ENCODE data around the gene CTTNBP2NL.
"Not testable (repeated sequence)": the region's sequence is repeated elsewhere in the genome, so short reads cannot be mapped to it uniquely, and the experiment has no call there.

CTTNBP2NL gene

DNA sequence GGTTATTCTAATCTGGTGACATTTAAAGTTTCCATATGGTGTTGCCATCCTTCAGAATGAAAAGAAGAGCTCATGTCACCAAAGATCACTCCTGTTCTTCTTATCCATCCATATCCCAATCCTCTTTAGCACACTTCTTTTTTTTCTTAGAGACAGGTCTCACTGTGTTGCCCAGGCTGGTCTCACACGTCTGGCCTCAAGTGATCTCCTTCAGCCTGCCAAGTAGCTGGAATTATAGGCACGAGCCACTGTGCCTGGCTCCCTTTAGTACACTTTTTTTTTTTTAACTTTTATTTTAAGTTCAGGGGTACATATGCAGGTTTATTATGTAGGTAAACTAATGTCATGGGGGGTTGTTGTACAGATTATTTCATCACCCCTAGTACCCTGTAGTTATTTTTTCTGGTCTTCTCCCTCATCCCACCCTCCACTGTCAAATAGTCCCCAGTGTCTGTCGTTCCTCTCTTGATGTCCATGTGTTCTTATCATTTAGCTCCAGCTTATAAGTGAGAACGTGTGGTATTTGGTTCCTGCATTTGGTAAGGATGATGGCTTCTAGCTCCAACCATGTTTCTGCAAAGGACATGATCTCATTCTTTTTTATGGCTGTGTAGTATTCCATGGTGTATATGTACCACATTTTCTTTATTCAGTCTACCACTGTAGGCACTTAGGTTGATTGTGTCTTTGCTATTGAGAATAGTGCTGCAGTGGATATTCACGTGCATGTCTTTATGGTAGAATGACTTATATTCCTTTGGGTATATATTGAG, 40.6 kb downstream of the CTTNBP2NL start:
- no peak overlapping the region for H3K27ac ChIP-seq
- TF ChIP-seq CTCF (conservative IDR thresholded peaks at IDR 0.05), result no peak

DNA sequence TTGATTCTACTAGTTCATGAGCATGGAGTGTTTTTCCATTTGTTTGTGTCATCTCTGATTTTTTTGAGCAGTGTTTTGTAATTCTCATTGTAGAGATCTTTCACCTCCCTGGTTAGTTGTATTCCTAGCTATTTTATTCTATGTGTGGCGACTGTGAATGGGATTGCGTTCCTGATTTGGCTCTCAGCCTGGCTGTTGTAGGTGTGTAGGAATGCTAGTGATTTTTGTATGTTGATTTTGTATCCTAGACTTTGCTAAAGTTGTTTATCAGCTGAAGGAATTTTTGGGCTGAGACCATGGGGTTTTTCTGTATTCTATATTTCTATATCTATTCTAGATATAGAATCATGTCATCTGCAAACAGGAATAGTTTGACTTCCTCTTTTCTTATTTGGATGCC, 42.1 kb downstream of the CTTNBP2NL start:
- not testable (repeated sequence) for H3K27ac ChIP-seq

- no peak overlapping the region for H3K27ac ChIP-seq
- no peak for TF ChIP-seq CTCF (conservative IDR thresholded peaks at IDR 0.05)
These were observed 43.6 kb downstream of the CTTNBP2NL start for GRCh38 chr1:112439592-112439991.

DNA sequence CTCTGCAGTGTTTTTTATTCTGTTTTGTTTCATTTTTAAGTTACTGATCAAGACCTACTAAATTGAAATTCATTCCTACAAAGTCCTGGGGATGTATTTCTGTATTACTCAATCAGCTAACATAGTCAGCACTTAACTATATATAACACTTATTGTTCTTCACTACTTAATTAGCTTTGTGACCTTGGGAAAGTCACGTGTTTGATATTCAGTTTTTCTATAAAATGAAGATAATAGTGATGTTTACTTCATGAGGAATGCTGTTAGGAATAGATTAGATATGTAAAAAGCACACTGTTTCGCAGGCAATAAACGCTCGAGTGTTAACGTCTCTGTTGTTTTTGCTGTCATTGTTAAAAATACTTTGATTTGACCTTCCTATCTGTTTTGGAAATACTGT, 44.6 kb downstream of the CTTNBP2NL start:
- no peak overlapping the region for H3K27ac ChIP-seq
- no peak for TF ChIP-seq CTCF (conservative IDR thresholded peaks at IDR 0.05)

DNA sequence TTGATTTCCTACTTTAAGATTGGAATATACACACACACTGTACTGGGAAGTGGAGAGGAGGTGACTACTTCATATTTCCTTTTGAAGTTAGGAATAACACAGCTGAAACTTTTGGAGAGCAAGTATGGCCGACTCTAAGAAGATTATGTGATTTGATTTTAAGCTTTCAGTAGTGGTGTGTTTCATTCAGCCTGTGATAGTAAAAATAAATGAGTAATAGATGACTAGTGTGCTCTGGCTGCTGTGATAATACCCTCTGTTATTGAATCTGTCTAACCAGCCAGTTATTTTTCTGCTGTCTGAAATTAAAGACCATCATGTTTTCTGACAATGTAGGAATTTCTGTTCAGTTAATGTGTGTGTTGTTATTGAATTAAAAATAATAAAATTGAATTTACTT, 48.3 kb downstream of the CTTNBP2NL start:
- peak overlapping the region; percentile 35; the same call in 1 of the 2 replicates for H3K27ac ChIP-seq
- no peak for TF ChIP-seq CTCF (conservative IDR thresholded peaks at IDR 0.05)

DNA sequence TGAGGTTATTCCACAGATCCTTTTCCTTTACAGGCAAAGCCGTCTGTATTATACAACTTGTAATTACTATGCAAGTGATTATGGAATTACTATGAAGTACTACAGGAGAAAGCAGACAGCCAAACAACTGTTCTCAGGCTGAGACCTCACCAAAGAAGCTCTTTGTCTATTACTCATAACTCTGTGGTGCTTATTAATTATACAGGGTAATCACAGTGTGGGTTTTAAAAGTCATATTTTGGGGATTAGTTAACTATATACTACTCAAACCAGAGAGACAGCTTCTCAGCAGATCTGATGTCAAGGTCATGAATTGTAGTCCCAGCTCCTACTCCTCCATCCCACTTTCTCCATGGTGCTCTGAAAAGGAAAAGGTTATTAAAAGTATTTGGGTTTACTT, 49.6 kb downstream of the CTTNBP2NL start:
- H3K27ac ChIP-seq, result no peak overlapping the region
- no peak for TF ChIP-seq CTCF (conservative IDR thresholded peaks at IDR 0.05)

DNA sequence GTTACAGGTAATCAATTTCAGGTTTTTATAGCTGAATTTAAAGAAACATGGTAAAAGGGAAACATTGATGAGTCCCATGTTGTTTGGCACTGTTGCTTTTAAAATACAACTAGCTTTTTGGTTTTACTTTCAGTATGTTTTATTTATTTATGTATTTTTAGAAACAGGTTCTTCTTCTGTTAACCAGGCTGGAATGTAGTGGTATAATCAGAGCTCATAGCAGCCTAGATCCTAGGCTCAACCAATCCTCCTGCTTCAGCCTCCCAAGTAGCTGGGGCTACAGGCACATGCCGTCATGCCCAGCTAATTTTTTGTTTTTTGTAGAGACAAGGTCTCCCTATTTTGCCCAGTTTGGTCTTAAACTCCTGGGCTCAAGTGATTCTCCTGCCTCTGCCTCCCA, 50.4 kb downstream of the CTTNBP2NL start:
- no peak for TF ChIP-seq CTCF (conservative IDR thresholded peaks at IDR 0.05)
- no peak overlapping the region for H3K27ac ChIP-seq

DNA sequence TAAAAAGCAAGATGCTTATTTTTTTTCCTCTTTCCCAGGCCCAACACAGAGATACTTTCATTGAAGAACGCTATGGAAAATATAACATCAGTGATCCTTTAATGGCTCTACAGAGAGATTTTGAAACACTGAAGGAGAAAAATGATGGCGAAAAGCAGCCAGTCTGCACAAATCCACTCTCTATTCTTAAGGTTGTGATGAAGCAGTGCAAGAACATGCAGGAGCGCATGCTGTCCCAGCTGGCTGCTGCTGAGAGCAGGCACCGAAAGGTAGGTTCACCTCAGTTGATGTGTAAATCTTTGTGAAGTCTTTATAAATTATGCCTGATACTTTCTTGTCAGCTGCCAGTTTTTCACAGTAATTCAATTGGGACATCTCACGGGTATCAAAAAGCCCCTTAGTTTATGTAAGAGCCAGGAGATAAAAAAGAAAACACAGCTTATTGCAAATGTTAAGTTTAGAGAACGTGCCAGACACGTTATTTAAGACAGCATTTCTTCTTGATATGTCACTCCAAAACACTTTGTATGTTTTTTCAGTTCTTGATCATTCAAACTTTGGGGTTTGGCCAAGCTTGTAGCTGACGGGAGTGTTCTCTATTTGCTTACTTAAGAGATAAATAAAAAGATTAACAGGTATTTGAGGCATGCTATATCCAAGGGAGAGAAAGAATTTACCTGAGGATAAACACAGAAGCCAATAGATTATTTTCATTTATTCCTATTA, 53.1 kb downstream of the CTTNBP2NL start:
- H3K27ac ChIP-seq, result peak overlapping the region; percentile 78
- TF ChIP-seq CTCF (conservative IDR thresholded peaks at IDR 0.05), result no peak

Measured in VCaP (cell line).